Esophagus (tissue), 2 donors: ENCODE results near the gene STUB1. TPM values are rescaled to one million over a fixed set of nuclear protein-coding genes. Genes with fewer than 3 reads are reported as not detected.

Source experiments
- H3K27ac ChIP-seq, 2 donors: one replicate each; pipeline ENCODE4 v1.5.1; 2013; ENCODE audit warnings: low read depth in 2 of 2, mild to moderate bottlenecking in 2 of 2, inconsistent platforms in 1 of 2, low read length in 1 of 2, moderate library complexity in 1 of 2
- H3K27me3 ChIP-seq, 2 donors: one replicate each; pipeline ENCODE4 v1.6.1; 2013; ENCODE audit warnings: low read length in 2 of 2, control low read depth in 1 of 2, mild to moderate bottlenecking in 1 of 2; ENCODE audit not compliant: insufficient read depth in 2 of 2, control insufficient read depth in 1 of 2
- H3K36me3 ChIP-seq, 2 donors: one replicate each; pipeline ENCODE4 v1.6.1; 2013; ENCODE audit warnings: low read length in 1 of 2; ENCODE audit not compliant: control insufficient read depth in 2 of 2, insufficient read depth in 2 of 2
- H3K4me1 ChIP-seq, 2 donors: one replicate each; pipeline ENCODE4 v1.6.1; 2013; ENCODE audit warnings: low read length in 1 of 2; ENCODE audit not compliant: control insufficient read depth in 2 of 2, insufficient read depth in 2 of 2
- H3K4me3 ChIP-seq, 2 donors: one replicate each; pipeline ENCODE4 v1.5.1; 2013; ENCODE audit warnings: low read length in 2 of 2, mild to moderate bottlenecking in 2 of 2, low read depth in 1 of 2, moderate library complexity in 1 of 2
- H3K9me3 ChIP-seq, 2 donors: one replicate each; pipeline ENCODE4 v1.6.1; 2013; ENCODE audit warnings: mild to moderate bottlenecking in 2 of 2, low read depth in 1 of 2, low read length in 1 of 2, moderate library complexity in 1 of 2; ENCODE audit not compliant: control insufficient read depth in 2 of 2, insufficient read depth in 1 of 2
- WGBS, 2 donors: extraction: QIAGEN DNeasy Blood & Tissue Kit; methylation state at CpG; one replicate each; pipeline ENCODE4 v1.1.7; 2013; 5-methylcytosine and 5-hydroxymethylcytosine counted together
- polyA plus RNA-seq, 2 donors: library from polyadenylated mRNA; stranded (reverse); fragments of 200-250 nt; gene quantifications; one replicate each; pipeline ENCODE4 v1.2.3, GENCODE V29; 2013
- donor health status: healthy with polysubstance abuse.
- donor health status: Bipolar disorder and iron deficiency.

Gene STUB1
- polyA plus RNA-seq, 2 donors = 58.3 to 95.2 TPM

DNA sequence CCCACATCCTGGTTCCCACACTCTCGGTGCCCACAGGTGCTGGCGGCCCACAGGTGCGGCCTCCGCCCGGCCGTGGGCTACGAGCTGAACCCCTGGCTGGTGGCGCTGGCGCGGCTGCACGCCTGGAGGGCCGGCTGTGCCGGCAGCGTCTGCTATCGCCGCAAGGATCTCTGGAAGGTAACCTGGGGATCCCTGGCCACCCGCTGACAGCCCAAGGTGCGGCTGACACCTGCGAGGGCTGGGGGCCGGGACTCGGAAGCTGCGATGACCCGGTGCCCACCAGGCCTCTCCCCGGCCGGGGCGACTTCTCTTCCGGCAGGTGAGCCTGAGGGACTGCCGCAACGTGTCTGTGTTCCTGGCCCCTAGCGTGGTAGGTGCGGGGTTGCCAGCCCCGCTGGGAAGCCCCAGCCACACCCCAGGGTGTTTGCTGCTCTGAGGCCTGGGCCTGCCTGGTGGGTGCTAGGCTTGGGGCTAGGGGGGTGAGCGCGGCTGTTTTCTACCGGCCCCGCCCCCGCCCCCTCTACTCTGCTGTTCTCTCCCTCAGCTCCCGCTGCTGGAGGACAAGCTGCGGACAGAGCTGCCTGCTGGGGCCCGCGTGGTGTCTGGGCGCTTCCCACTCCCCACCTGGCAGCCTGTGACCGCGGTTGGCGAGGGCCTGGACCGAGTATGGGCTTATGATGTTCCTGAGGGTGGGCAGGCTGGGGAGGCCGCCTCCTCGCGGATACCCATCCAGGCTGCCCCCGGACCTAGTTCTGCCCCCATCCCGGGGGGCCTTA, 41.7 kb downstream of the STUB1 start:
- Histone ChIP-seq H3K4me3 (peak overlapping the region; percentile 65 to 85), H3K4me1 (peaks cover 9 to 21% of the 10 kb centered on the region in 2 donors), H3K9me3 (no peaks in the 10 kb centered on the region), H3K27ac (peak overlapping the region; percentile 29 to 78), H3K36me3 (no peaks in the 10 kb centered on the region), H3K27me3 (no peaks in the 10 kb centered on the region)
- WGBS, 2 donors = 74 to 80% methylated on average over 51 of the region's 51 CpGs

DNA sequence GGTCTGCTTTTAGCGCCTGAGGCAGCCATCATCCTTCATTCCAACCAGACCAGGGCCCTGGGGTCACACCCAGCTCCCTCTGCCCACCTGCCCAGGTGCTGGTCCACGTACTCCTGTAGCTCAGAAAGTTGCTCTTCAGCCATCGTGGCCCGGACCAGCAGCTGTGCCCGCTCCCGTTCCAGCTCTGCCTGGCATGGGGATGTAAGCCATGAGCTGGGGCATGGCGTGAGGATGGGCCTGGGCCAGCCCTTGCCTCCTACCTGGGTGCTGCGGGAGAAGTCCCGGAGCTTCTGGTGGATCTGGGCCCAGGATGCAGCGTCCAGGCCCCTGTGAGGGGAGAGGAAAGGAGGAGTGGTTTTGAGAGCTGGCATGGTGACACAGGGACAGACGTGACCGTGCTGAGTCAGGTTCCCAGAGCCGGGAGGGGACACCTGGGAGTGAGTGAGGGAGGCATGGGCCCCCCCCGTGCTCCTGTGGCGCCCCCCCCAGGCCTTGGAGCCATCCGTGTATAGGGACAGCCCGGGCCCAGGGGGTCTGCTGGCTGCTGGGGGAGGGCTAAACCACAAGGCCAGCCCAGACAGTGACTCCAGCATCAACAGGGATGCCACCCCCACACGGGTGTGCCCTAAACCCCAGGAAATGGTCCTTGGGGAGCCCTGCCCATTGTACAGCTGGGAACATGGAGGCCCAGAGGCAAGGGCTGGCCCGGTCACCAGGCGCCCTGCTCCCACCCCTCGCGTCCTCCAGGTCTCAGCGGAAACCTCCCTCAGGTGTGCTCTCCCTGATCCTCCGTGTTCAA, 42.8 kb downstream of the STUB1 start:
- WGBS, 2 donors = 77 to 79% methylated on average over 24 of the region's 24 CpGs
- Histone ChIP-seq H3K4me3 (no peak overlapping the region), H3K4me1 (peaks cover 11 to 28% of the 10 kb centered on the region in 2 donors), H3K36me3 (no peaks in the 10 kb centered on the region), H3K9me3 (no peaks in the 10 kb centered on the region), H3K27me3 (peaks cover 0 to 4% of the 10 kb centered on the region in 2 donors), H3K27ac (no peak overlapping the region)

DNA sequence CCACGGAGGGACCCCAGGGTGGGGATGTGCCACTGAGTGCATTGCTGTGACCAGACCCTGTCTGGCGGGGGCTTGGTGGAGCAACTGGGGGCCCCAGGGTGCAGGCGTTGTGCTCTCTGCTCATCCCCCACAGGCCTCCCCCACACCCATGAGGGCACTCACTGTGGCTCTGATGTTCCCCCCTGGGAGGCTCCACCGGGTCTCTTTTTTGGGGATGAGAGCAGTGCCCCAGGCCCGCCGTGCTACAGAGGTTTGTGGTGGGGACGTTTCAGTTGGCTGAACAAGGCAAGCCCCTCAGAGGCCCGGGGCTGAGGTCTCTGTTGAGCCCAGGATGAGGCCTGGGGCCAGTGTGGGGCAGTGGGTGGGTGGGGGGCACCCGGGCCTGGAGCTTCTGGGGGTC, 43.5 kb downstream of the STUB1 start:
- H3K4me3 ChIP-seq = no peak overlapping the region
- H3K36me3 ChIP-seq = no peaks in the 10 kb centered on the region
- peaks cover 14 to 34% of the 10 kb centered on the region in 2 donors for H3K4me1 ChIP-seq
- H3K27me3 ChIP-seq = peaks cover 0 to 8% of the 10 kb centered on the region in 2 donors
- no peak overlapping the region for H3K27ac ChIP-seq
- WGBS, 2 donors = 85 to 86% methylated on average over 9 of the region's 9 CpGs
- no peaks in the 10 kb centered on the region for H3K9me3 ChIP-seq

DNA sequence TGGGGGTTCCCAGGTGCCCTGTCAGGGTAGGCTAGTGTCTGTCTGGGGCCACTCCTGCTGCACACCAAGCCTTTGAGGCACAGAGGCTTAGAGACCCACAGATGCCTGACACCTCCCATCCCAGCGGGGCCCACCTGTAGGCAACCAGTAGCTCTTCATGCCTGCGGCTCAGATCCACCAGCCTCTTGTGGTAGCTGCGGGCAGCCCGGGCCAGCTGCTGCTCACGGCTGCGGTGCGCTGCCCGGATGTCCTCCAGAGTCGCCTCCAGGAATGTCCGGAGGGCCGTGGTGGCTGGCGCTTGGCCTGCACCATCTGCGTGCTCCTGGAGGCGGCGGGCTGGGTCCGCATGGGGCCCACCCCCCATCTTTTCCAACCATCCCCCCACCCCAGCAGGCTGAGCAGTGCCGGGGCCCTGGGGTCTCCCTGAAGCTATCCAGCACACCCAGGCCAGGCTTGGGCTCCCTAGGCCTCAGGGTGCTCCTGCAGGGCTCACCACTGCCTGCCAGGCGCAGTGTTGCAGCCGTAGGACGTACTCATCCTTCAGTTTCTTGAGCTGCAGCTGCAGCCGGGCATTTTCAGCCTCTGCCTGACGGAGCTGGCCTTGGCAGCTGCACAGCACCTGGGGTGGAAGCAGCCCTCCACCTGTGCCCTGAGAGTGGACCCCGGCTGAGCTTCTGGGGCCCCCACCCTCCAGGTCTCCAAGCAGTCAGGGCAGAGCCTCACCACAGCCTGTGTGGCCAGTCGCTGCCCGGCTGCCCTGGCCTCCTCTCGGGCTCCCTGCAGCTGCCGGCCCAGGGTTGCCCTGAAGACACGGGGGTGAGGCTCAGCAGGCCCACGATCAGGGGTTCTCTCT, 44.2 kb downstream of the STUB1 start:
- H3K9me3 ChIP-seq = no peaks in the 10 kb centered on the region
- peaks cover 14 to 38% of the 10 kb centered on the region in 2 donors for H3K4me1 ChIP-seq
- H3K4me3 ChIP-seq = no peak overlapping the region
- WGBS, 2 donors = 63 to 68% methylated on average over 29 of the region's 29 CpGs
- no peak overlapping the region for H3K27ac ChIP-seq
- peaks cover 0 to 8% of the 10 kb centered on the region in 2 donors for H3K27me3 ChIP-seq
- H3K36me3 ChIP-seq = no peaks in the 10 kb centered on the region

DNA sequence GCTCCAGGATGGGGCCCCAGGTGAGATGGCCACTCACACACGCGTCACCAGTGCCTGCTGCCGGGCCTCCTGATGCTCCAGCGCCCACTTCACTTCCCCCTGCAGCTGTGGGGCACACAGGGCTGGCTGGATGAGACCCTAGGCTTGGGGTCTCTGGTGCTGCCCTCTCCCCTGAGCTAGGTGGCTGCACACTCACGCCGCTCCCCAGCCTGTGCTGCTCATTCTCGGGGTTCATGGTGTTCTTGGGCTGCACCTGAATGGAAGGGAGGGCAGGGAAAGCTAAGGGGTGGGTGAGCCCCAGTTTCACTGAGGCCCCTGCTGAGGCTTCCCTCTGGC, 44.8 kb downstream of the STUB1 start:
- 63 to 75% methylated on average over 6 to 7 of the region's 7 CpGs for WGBS, 2 donors
- no peak overlapping the region for H3K4me3 ChIP-seq
- H3K4me1 ChIP-seq = peaks cover 14 to 35% of the 10 kb centered on the region in 2 donors
- no peaks in the 10 kb centered on the region for H3K36me3 ChIP-seq
- no peaks in the 10 kb centered on the region for H3K9me3 ChIP-seq
- no peak overlapping the region for H3K27ac ChIP-seq
- H3K27me3 ChIP-seq = peaks cover 0 to 8% of the 10 kb centered on the region in 2 donors

DNA sequence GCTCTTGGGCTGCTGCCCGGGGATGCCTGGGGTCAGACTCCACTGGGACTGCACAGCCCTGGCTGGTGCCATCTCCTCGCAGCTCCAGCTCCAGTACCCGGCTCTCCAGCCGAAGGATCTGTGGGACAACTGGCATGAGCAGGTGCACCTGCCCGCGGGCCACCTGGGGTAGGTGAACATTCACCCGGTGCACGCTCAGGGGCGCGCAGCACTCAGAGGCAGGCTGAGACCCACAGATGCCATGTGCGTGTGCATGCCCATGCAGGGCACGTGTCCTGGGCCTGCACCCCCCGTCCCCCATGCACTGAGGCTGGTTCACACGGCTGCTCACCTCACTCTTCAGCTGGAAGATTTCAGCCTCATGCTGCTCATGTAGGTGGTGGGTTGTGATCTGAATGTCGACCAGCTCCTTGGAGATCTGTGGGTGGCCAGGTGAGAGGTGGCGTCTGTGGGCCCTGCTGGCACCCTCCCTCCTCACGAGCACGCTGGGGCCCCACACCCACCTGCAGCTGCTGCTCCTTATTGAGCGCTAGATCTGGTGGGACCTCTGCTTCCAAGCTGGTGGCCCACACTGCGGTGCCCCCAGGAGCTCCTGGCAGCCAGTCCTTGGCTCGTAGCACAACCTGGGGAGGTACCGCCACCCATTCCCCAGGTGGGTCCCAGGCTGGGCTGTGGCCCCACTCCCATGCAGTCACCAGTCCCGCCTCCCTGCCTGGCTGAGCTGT, 45.4 kb downstream of the STUB1 start:
- Histone ChIP-seq H3K9me3 (no peaks in the 10 kb centered on the region), H3K4me3 (no peak overlapping the region), H3K36me3 (peaks cover 0 to 1% of the 10 kb centered on the region in 2 donors), H3K4me1 (peaks cover 10 to 32% of the 10 kb centered on the region in 2 donors), H3K27ac (no peak overlapping the region), H3K27me3 (peaks cover 0 to 8% of the 10 kb centered on the region in 2 donors)
- WGBS, 2 donors = 60 to 62% methylated on average over 23 of the region's 23 CpGs

DNA sequence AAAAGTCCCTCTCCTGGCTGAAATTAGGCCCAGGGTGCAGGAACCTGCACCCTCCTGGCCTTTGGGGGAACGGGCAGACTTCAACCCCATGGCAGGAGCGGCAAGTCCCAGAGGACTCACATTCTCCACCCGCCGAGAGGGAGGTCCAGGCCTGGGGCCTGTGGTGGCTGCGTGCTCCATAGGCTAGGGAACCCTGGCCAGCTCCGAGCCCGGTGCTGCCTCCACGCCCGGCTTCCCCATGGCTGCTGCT, 45.9 kb downstream of the STUB1 start:
- peaks cover 0 to 8% of the 10 kb centered on the region in 2 donors for H3K27me3 ChIP-seq

DNA sequence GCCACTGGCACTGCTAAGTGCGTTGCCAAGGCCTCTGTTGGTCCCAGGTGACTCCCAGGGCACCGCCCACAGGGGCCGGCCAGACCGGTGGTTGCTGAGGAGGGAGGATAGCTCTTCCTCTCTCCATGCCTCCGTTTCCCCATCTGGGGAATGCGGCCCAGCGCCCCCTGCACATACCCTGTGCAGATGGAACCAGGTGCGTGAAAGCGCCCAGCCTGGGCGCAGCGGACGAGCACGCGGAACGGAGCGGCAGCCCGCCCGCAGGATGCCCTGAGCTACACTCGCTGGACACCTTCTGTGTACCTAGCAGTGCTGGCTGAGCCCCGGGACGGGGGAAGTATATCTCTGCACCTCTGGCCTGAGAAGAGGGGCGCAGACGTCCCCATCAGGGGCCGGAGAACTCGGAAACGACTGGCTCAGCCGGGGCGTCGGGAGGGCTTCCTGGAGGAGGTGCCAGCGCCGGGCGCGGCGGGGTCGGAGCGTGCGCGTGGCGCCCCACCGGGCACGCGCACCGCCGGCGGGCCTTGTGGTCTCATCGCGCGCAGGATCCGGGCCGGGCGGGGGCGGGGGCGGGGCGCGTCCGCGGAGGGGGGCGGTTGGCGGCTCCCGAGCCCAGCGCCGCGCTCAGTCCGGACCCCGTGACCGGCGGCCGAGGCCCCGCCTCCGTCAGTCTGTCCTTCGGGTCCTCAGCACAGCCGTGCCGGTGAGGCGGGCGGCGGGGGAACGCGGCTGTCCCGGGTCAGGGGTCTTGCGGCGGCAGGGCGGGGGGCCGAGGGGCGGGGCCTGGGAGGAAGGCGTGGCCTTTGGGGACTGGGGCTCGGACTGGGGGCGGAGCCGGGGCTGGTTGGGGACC, 46.5 kb downstream of the STUB1 start, which contains the start of the genes CCDC78 and HAGHL:
CCDC78 (minus strand) TSS at position 6 of the 853 bp plus-strand sequence. CDS start 76 bp downstream, outside the sequence.
HAGHL (plus strand) TSS at position 669 of the 853 bp plus-strand sequence. CDS start 404 bp downstream, outside the sequence.
- H3K36me3 ChIP-seq = peaks cover 0 to 11% of the 10 kb centered on the region in 2 donors
- peak within 1 kb of the TSS in 1 of 2 donors; percentile 49 for H3K27ac ChIP-seq
- peaks cover 0 to 8% of the 10 kb centered on the region in 2 donors for H3K27me3 ChIP-seq
- peak within 1 kb of the TSS; percentile 34 to 43 for H3K4me3 ChIP-seq
- 2 to 3% methylated on average over 71 to 88 of the region's 88 CpGs for WGBS, 2 donors
- H3K9me3 ChIP-seq = no peaks in the 10 kb centered on the region
- H3K4me1 ChIP-seq = peaks cover 8 to 27% of the 10 kb centered on the region in 2 donors

More for the DNA sequence above, 45.9 kb downstream of the STUB1 start:
- Histone ChIP-seq H3K36me3 (peaks cover 0 to 6% of the 10 kb centered on the region in 2 donors), H3K4me1 (peaks cover 10 to 32% of the 10 kb centered on the region in 2 donors), H3K27ac (no peak overlapping the region), H3K4me3 (no peak overlapping the region), H3K9me3 (no peaks in the 10 kb centered on the region)
- 19 to 23% methylated on average over 9 of the region's 9 CpGs for WGBS, 2 donors
